HG03108 (cell line): ENCODE data around the gene CDH24.

Source experiments
- ATAC-seq: cut with Tn5 transposase; IDR thresholded peaks from one replicate; pipeline ENCODE4 v1.9.1; 2021; ENCODE audit warnings: moderate library complexity; ENCODE audit not compliant: unreplicated experiment

Gene CDH24

GRCh38 chr14:23056956-23057756 lies at the start of gene CDH24:
CDH24 (minus strand) TSS chr14:23057520; CDS start chr14:23055733, 1,787 bp downstream.
- peak; percentile 36 for ATAC-seq

GRCh38 chr14:23106747-23107045 lies 49.4 kb upstream of the CDH24 start:
- no peak for ATAC-seq

- ATAC-seq = no peak
Observed at GRCh38 chr14:23105348-23105824, 48.1 kb upstream of the CDH24 start.

- ATAC-seq = no peak
Observed at GRCh38 chr14:23104591-23105347, 47.4 kb upstream of the CDH24 start, which contains the start of gene CIROP. CIROP (minus strand) TSS chr14:23104989; CDS start chr14:23104920, 69 bp downstream.

GRCh38 chr14:23104070-23104590 lies 46.8 kb upstream of the CDH24 start:
- no peak for ATAC-seq

GRCh38 chr14:23103581-23103980 lies 46.3 kb upstream of the CDH24 start:
- no peak for ATAC-seq

- no peak for ATAC-seq
Observed at GRCh38 chr14:23102801-23103200, 45.5 kb upstream of the CDH24 start.

- no peak for ATAC-seq
Observed at GRCh38 chr14:23101986-23102625, 44.8 kb upstream of the CDH24 start.

- no peak for ATAC-seq
Observed at GRCh38 chr14:23101213-23101970, 44.1 kb upstream of the CDH24 start.

- no peak for ATAC-seq
Observed at GRCh38 chr14:23099212-23099861, 42.0 kb upstream of the CDH24 start.

- ATAC-seq = no peak
Observed at GRCh38 chr14:23097786-23098185, 40.5 kb upstream of the CDH24 start.

GRCh38 chr14:23095196-23096108 lies 38.1 kb upstream of the CDH24 start, which contains the start of gene C14orf119:
C14orf119 (plus strand) TSS chr14:23095505; CDS start chr14:23097659, 2,154 bp downstream.
- peak; percentile 89 for ATAC-seq

- ATAC-seq = peak; percentile 24
Observed at GRCh38 chr14:23094666-23095195, 37.4 kb upstream of the CDH24 start, which contains the start of gene ACIN1. ACIN1 (minus strand) TSS chr14:23095136; CDS start chr14:23095112, 24 bp downstream.

- peak; percentile 25 for ATAC-seq
Observed at GRCh38 chr14:23093991-23094665, 36.8 kb upstream of the CDH24 start.

GRCh38 chr14:23093526-23093925 lies 36.2 kb upstream of the CDH24 start:
- no peak for ATAC-seq

GRCh38 chr14:23093104-23093503 lies 35.8 kb upstream of the CDH24 start:
- ATAC-seq = no peak

- no peak for ATAC-seq
Observed at GRCh38 chr14:23091294-23092225, 34.2 kb upstream of the CDH24 start.
